CD4-positive, alpha-beta T cell treated with Interleukin-4 for 1 hour (primary cell): ENCODE measurements around the gene KRTAP4-6.
"Not testable (repeated sequence)": the region's sequence is repeated elsewhere in the genome, so short reads cannot be mapped to it uniquely, and the experiment has no call there.

Experiments
- DNase-seq, 2 donors: peaks; one replicate each; pipeline ENCODE4 v3.0.0-alpha.2; 2020 to 2022

Gene KRTAP4-6

DNA sequence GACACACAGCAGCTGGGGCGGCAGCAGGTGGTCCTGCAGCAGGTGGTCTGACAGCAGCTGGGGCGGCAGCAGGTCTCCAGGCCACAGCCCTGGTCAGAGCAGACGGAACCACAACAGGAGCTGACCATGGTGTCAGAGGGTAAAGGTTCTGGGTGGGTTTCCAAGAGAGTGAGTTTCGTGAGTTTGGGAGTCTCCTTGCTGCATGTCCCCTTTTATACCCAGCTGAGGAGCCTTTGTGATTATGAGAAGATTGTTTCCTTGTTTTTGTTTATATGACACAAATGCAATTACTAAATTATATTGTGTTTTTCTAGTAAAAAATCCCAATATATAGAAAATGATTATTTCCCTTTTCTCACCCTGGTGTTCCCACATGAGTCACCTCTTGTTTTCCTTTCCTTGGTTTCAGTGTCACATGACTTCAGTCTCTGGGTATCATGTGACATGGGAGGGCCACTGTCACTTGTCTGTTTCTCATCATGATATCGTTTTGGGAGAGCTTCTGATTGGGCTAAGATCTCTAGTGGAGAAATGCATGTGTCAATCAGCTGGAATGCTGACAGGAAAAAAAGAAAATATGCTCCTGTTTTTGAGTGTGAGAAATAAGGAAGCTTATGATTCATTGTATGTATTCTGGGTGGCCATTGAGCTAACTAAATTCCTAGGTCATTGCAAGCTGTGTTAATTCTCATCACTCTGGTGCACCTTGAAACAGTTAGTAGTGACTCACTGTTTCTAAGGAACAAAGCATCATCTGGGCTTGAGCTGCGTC lies at the start of gene KRTAP4-6:
TSS of gene KRTAP4-6 (minus strand) at position 185 of the 772 bp plus-strand sequence. CDS start at position 128, 57 bp downstream.
- no peak for DNase-seq

DNA sequence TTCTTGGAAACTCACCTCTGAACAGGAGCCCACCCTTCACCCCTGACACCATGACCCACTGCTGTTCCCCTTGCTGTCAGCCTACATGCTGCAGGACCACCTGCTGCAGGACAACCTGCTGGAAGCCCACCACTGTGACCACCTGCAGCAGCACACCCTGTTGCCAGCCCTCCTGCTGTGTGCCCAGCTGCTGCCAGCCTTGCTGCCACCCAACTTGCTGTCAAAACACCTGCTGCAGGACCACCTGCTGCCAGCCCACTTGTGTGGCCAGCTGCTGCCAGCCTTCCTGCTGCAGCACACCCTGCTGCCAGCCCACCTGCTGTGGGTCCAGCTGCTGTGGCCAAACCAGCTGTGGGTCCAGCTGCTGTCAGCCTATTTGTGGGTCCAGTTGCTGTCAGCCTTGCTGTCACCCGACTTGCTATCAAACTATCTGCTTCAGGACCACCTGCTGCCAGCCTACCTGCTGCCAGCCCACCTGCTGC lies 49.5 kb upstream of the KRTAP4-6 start, which contains the start of gene KRTAP9-1:
TSS of gene KRTAP9-1 (plus strand) at position 51 of the 482 bp plus-strand sequence. CDS start at position 51, 0 bp downstream.
- DNase-seq: not testable (repeated sequence)

DNA sequence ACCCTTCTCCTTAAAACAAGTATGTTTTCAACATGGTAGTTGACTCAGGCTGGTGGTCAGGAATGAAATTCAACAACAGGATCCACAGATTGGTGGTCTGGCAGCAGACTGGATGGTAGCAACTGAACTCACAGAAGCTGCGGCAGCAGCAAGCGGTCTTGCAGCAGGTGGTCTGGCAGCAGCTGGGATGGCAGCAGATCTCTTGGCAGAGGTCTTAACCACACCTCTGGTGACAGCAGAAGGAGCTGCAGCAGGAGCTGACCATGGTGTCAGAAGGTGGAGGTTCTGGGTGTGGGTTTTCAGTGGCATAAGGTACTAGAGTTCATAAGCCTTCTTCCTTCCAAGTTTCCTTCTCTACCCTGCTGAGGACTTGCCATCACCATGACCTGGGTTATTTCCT lies 46.5 kb upstream of the KRTAP4-6 start:
- DNase-seq: no peak

DNA sequence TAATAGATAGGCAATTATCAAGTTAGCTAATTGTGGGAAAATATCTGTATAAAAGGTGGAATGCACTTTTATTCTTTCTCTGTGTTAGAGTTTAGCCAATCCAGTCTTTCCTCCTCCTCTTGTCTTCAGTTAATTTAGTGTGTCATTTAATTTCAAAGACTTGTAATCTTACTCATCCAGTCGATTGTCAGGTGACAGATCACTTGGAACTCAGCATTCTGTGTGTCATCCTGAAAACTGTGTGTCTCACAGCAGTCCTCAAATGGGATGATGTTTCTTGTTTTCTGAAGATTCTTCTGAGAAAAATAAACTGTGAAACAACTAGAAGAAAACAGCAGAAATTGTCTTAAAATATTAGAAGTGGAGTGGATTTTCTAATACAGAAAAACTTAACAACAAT lies 44.7 kb upstream of the KRTAP4-6 start:
- DNase-seq: no peak

DNA sequence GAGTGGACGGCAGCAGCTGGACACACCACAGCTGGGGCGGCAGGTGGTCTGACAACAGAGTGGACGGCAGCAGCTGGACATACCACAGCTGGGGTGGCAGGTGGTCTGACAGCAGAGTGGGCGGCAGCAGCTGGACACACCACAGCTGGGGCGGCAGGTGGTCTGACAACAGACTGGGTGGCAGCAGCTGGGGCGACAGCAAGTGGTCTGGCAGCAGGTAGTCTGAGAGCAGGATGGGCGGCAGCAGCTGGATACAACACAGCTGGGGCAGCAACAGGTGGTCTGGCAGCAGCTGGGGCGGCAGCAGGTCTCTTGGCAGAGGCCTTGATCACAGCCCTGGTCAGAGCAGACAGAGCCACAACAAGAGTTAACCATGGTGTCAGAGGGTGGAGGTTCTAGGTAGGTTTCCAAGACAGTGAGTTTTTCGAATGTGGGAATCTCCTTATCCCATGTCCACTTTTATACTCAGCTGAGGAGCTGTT lies 44.2 kb upstream of the KRTAP4-6 start, which contains the start of gene KRTAP4-1:
TSS of gene KRTAP4-1 (minus strand) at position 432 of the 482 bp plus-strand sequence. CDS start at position 375, 57 bp downstream.
- DNase-seq: no peak

DNA sequence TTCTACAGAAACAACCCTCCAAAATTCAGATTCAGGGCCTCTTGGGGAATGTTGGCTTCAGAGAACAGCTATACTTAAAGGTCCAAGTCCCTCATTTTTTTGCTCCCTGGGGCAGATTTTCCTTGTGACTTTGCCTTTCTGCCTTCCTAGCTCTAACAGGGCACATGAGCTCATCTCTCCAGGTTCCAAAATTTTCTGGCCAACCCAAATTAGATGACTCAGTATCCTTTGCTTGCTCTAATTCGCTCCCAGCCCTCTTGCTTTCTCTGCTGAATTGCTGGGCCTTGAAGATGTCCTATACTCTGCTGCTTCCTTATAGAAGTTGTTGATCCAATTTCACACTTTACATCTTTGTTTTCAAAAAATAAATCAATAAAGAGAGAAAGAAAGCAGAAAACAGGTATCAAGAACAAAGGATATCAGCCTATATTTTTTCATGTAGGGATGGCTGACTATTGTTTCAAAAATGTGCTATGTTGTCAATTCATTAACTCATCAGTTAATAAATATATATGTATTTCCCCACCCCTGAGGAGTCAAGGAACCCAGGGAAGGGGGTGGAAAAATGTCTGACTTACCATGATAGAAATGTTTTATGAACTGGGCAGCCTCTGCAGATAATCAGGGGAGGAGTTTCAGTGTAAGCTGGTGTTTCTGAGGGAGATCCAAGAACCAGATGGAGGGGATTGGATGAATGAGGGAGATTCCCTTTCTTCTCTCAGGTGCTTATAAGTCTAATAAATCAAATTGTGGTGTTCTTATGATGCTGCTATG lies 38.7 kb upstream of the KRTAP4-6 start:
- DNase-seq: no peak

DNA sequence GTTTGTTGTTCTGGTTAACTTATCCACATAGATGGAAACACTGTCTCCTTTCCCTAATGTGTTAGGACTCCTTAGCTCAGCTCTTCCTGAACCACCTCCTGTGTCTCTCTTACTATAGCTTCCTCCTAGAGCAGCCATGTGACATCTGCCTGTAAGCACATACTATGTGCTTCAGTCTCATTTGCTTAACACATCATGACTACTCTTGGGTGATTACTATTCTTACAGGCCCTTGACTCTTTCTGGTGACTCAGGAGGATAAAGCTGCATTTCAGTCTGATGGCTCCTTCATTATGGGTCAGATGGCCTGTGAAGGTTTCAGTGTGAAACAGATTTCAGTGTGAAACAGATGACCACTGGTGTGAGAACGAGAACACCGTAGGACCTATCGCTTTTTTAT lies 38.0 kb upstream of the KRTAP4-6 start:
- no peak for DNase-seq

DNA sequence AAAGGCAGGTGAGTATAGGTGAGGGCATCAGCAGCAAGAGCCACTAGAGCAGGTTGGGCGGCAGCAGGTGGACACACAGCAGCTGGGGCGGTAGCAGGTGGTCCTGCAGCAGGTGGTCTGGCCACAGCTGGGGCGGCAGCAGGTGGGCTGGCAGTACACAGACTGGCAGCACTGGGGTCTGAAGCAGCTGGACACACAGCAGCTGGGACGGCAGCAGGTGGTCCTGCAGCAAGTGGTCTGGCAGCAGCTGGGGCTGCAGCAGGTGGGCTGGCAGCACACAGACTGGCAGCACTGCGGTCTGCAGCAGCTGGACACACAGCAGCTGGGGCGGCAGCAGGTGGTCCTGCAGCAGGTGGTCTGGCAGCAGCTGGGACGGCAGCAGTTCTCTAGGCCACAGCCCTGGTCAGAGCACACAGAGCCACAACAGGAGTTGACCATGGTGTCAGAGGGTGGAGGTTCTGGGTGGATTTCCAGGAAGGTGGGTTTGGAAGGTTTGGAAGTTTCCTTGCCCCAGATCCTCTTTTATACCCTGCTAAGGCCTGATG lies 37.5 kb upstream of the KRTAP4-6 start, which contains the start of gene KRTAP4-2:
TSS of gene KRTAP4-2 (minus strand) at position 495 of the 545 bp plus-strand sequence. CDS start at position 438, 57 bp downstream.
- no peak for DNase-seq

DNA sequence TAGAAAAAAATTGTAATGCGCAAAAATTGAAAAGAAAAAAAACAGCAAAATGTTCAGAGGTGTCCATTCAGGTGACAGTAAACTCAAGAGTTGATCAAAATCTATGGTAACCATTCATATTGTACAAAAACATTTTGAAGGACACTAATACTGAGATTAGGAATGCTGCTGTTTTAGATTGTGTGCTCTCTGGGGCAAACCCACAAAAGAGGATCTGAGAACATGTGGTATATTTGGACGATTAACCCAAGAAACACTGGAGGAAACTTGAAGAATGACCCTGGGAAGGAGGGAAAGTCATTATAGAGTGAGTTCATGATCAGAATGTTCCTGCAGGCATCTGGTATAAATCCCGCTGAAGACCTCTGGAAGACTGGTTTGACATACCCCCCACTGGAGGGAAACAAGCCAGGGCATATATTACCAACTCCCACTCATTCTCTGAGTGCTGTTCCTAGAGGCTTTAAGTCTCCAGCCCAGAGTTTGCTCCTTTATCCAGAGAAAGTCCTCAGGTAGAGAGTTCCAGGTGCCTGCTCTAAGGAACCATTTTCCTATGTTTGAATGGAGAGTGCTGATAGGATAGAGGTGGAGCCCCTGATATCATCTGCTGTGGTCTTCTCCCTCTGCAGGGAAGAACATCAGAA lies 36.5 kb upstream of the KRTAP4-6 start:
- no peak for DNase-seq

DNA sequence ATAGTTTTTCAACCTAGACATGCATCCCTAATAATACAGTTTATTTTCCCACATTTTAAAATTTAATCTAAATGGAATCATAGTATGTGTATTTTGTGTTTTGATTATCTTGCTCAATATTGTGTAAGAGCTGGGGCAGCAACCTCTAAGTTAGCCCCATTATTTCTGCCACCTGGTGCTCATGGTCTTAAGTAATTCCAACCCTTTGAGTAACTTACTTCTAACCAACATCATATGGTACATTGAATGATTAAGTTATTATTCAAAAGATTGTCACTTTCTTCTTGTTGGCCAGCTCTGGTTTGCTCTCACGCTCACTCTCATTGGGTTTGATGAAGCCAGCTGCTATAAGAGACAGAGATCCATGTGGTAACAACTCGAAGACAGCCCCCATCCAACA lies 31.5 kb upstream of the KRTAP4-6 start:
- DNase-seq: no peak

DNA sequence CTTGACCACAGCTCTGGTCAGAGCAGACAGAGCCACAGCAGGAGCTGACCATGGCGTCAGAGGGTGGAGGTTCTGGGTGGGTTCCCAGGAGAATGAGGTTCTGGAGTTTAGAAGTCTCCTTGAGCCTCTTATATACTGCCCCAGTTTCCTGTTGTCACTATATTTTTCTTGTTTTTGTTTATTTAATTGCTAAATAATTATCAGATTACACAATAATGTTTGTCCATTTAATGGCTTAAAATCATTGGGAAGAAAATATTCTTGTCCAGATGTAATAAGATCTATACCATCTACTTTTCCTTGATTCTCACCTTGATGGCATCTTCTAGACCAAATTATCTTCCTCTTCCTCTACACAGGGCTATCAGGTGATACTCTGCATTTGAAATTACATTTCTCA lies 27.8 kb upstream of the KRTAP4-6 start, which contains the start of gene KRTAP4-3:
TSS of gene KRTAP4-3 (minus strand) at position 101 of the 400 bp plus-strand sequence. CDS start at position 52, 49 bp downstream.
- no peak for DNase-seq

DNA sequence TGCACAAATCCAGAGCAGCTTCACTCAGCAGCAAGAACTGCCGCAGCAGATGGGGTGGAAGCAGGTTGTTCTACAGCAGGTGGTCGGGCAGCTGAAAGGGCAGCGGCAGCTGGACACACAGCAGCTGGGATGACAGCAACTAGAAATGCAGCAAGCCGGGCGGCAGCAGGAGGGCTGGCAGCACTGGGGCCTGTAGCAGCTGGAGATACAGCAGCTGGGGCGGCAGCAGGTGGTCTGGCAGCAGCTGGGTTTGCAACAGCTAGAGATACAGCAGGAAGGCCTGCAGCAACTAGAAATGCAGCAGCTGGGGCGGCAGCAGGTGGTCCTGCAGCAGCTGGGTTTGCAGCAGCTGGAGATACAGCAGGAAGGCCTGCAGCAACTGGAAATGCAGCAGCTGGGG lies 27.2 kb upstream of the KRTAP4-6 start:
- no peak for DNase-seq

DNA sequence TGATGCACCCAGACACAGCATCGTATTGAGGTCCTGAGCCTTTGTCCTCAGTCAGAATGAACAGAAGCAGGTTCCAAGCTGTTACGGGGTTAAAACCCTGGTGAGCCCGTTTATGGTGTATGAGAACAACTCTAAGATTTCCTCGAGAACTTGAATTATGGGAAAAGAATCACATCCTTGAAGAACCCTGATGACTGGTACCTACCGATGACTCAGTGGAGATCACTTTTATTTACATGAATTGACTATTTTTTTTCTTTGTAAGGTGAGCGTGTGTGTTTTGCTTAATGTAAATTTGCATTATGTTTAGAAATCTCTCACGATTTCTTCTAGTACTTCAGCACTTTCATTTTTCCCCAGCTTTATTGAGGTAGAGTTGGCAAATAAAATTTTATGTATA lies 23.5 kb upstream of the KRTAP4-6 start:
- no peak for DNase-seq

DNA sequence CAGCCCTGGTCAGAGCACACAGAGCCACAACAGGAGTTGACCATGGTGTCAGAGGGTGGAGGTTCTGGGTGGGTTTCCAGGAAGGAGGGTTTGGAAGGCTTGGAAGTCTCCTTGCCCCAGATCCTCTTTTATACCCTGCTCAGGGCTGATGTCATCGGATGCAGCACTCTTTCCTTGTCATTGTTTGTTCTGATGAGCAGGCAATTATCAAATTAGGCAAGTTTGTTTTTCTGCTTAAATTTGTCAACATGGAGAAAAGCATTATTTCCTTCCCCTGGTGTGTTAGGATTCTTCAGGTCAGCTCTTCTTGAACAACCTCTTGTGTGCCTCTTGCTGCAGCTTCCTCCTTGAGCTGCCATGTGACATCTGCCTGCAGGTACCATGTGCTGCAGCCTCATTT lies 20.3 kb upstream of the KRTAP4-6 start, which contains the start of gene KRTAP4-4:
TSS of gene KRTAP4-4 (minus strand) at position 101 of the 400 bp plus-strand sequence. CDS start at position 44, 57 bp downstream.
- no peak for DNase-seq

DNA sequence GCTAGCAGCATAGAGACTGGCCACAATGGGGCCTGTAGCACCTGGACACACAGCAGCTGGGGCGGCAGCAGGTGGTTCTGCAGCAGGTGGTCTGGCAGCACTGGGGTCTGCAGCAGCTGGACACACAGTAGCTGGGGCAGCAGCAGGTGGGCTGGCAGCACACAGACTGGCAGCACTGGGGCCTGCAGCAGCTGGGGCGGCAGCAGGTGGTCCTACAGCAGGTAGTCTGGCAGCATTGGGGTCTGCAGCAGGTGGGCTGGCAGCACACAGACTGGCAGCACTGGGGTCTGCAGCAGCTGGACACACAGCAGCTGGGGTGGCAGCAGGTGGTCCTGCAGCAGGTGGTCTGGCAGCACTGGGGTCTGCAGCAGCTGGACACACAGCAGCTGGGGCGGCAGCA lies 19.8 kb upstream of the KRTAP4-6 start:
- DNase-seq: not testable (repeated sequence)

DNA sequence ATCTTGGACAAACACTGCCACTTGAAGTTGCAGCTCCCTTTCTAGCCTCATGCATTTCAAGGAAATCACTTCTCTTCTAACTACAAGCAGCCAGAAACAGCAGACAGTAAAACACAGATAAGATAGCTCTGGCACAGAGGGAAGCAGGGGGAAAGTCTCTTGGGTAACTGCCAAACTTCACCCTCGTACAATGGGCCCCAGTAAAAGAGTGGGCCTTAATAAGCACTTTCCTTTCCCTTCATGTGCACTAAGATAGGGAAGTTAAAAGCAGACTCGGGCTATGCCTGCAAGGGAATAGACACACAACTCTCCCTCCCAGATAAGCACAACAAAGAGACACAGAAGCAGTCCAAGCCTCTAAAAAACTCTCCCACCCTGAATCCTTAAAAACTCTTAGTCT lies 13.5 kb upstream of the KRTAP4-6 start:
- no peak for DNase-seq

DNA sequence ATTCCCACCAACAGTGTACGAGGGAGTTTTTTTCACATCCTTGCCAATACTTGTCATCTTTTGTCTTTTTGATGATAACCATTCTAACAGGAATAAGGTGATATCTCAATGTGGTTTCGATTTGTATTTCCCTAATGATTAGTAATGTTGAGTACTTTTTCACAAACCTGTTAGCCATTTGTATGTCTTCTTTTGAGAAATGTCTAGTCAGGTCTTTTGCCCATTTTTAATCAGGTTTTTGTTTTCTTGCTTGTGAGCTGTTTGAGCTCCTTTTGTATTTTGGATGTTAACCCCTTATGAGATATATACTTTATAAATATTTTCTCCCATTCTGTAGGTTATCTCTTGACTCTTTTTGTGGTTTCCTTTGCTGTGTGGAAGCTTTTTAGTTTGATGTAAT lies 11.2 kb upstream of the KRTAP4-6 start:
- DNase-seq: no peak

DNA sequence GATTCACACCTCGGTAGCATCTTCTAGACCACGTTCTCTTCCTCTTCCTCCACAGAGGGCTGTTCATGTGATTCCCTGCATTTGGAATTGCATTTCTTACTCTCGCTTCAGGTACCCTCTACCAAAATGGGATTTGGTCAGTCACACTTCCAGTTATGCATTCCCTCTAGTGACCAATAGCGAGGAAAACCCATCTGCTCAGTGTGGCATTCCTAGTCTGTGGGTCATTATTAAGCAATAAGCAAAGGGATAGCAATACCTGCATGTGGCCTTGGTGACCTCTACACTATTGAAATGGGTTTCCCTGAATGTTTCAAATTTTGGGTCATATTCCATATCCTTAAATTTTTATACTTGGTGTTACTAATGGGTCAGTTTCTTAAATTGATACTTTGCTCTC lies 9.7 kb upstream of the KRTAP4-6 start:
- DNase-seq: no peak

DNA sequence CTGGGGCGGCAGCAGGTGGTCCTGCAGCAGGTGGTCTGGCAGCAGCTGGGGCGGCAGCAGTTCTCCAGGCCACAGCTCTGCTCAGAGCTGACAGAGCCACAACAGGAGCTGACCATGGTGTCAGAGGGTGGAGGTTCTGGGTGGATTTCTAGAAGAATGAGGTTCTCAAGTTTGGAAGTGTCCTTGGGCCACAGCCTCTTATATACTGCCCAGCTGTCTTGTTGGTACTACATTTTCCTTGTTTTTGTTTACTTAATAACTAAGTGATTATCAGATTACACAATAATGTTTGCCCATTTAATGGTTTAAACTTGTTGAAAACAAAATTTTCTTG lies 9.3 kb upstream of the KRTAP4-6 start, which contains the start of gene KRTAP4-5:
TSS of gene KRTAP4-5 (minus strand) at position 174 of the 334 bp plus-strand sequence. CDS start at position 116, 58 bp downstream.
- DNase-seq: no peak

DNA sequence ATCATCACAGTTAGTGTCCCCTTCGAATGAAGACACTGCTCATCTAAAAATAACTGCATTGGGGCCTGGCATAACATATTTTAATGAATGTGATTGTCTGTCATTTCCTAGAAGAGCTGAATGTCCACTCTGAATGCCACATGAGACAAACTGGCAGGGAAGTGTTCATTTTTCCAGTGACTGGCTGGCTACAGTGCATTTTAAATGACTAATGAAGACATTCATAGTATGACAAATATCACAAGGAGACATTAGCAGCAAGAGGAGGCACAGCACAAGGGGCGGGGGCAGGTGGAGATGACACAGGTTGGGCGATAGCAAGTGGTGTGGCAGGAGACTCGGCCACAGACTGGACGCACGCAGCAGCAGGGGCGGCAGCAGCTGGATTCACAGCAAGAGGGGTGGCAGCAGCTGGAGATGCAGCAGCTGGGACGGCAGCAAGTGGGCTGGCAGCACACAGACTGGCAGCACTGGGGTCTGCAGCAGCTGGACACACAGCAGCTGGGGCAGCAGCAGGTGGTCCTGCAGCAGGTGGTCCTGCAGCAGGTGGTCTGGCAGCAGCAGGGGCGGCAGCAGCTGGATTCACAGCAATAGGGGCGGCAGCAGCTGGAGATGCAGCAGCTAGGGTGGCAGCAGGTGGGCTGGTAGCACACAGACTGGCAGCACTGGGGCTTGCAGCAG lies 8.8 kb upstream of the KRTAP4-6 start:
- not testable (repeated sequence) for DNase-seq

DNA sequence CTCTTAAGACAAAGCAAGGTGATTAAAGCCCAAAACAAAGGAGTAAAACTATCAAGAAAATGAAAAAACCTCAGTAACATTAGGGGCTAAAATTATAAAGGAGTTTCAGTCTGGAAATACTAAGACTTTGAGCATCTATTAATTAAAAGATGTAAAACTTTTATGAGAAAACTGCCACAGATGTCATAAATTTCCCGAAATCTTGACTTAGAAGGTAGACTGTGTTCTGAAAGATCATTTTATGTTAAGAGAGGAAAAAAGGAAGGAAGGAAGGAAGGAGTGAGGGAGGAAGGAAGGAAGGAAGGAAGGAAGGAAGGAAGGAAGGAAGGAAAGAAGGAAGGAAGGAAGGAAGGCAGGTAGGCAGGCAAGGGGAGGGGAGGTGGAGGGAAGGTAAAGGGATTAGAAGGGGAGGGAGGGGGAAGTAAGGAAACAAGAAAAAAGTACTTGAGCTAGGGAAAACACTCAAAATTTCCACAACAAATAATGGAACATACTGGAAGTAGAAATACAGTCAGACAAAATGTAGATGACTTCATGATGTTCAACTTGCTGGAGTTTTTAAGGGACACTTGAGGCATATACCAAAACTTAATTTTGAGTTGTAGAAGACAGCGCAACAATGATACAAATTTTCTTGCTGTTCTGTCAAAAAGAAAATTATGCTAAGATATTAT lies 7.3 kb upstream of the KRTAP4-6 start:
- no peak for DNase-seq
